BLaER1 treated with 17β-estradiol and CSF1 and Interleukin-3, amounts not matched to agents 10 nM and 100 nM (cell line): Measurements from ENCODE around the gene NRGN.

ENCODE experiments used
- H3K27ac ChIP-seq, 11 experiments: shearing (Covaris generic); formaldehyde crosslinking; 2 replicates each; pipeline ENCODE4 v1.8.1; 2022
- H3K27me3 ChIP-seq, 11 experiments: shearing (Covaris generic); formaldehyde crosslinking; 2 replicates each; pipeline ENCODE4 v1.8.1; 2022
- H3K36me3 ChIP-seq, 11 experiments: shearing (Covaris generic); formaldehyde crosslinking; 2 replicates each; pipeline ENCODE4 v1.8.1; 2022
- H3K4me1 ChIP-seq, 10 experiments: shearing (Covaris generic); formaldehyde crosslinking; 2 replicates each; pipeline ENCODE4 v1.8.1; 2022
- H3K4me2 ChIP-seq, 11 experiments: shearing (Covaris generic); formaldehyde crosslinking; 2 replicates each; pipeline ENCODE4 v1.8.1; 2022
- H3K4me3 ChIP-seq, 10 experiments: shearing (Covaris generic); formaldehyde crosslinking; 2 replicates each; pipeline ENCODE4 v1.8.1; 2022
- H3K9ac ChIP-seq, 11 experiments: shearing (Covaris generic); formaldehyde crosslinking; 2 replicates each; pipeline ENCODE4 v1.8.1; 2022
- H3K9me3 ChIP-seq, 11 experiments: shearing (Covaris generic); formaldehyde crosslinking; replicated peaks in 1 of 11; 2 replicates each; pipeline ENCODE4 v1.8.1; 2022
- H4K20me1 ChIP-seq, 11 experiments: shearing (Covaris generic); formaldehyde crosslinking; 2 replicates each; pipeline ENCODE4 v1.8.1; 2022
- Cebpa-rat ChIP-seq, 11 experiments: shearing (Covaris generic); IDR thresholded peaks; 2 replicates each; pipeline ENCODE4 v1.8.1; 2022

NRGN gene

GRCh38 chr11:124751391-124751740 lies 11.6 kb downstream of the NRGN start:
- H3K4me2 ChIP-seq: peak overlapping the region in 1 of 11 experiments; percentile 87; a peak in 1 of 22 replicates
- H3K9ac ChIP-seq: no peak overlapping the region
- H3K27ac ChIP-seq: no peak overlapping the region
- peaks cover 26 to 74% (median 51%) of the 10 kb centered on the region in 10 experiments for H3K4me1 ChIP-seq
- no peak for TF ChIP-seq Cebpa-rat (IDR thresholded peaks at IDR 0.05)
- H4K20me1 ChIP-seq: peaks cover 0 to 7% (median 0%) of the 10 kb centered on the region in 11 experiments; a peak in 2 of 22 replicates
- no peak overlapping the region for H3K4me3 ChIP-seq
- peaks cover 0 to 22% (median 0%) of the 10 kb centered on the region in 11 experiments; a peak in 4 of 22 replicates for H3K36me3 ChIP-seq
- H3K9me3 ChIP-seq: no peaks in the 10 kb centered on the region
- H3K27me3 ChIP-seq: no peaks in the 10 kb centered on the region

- no peak for TF ChIP-seq Cebpa-rat (IDR thresholded peaks at IDR 0.05)
- H3K9me3 ChIP-seq: no peaks in the 10 kb centered on the region
- no peaks in the 10 kb centered on the region for H3K27me3 ChIP-seq
- no peak within 1 kb of the TSS; a peak in 1 of 22 replicates for H3K27ac ChIP-seq
- peaks cover 21 to 70% (median 50%) of the 10 kb centered on the region in 10 experiments for H3K4me1 ChIP-seq
- H3K4me2 ChIP-seq: peak within 1 kb of the TSS; percentile 27 to 87 (median 54)
- no peak within 1 kb of the TSS for H3K9ac ChIP-seq
- no peak within 1 kb of the TSS for H3K4me3 ChIP-seq
- peaks cover 0 to 23% (median 0%) of the 10 kb centered on the region in 11 experiments; a peak in 4 of 22 replicates for H3K36me3 ChIP-seq
- H4K20me1 ChIP-seq: peaks cover 0 to 7% (median 0%) of the 10 kb centered on the region in 11 experiments; a peak in 3 of 22 replicates
Observed at GRCh38 chr11:124751741-124752470, 12.2 kb downstream of the NRGN start, which contains the start of gene VSIG2. VSIG2 (minus strand) TSS chr11:124752255; CDS start chr11:124752137, 118 bp downstream.

- H3K36me3 ChIP-seq: peaks cover 0 to 23% (median 0%) of the 10 kb centered on the region in 11 experiments; a peak in 4 of 22 replicates
- no peak overlapping the region for H3K4me3 ChIP-seq
- no peak overlapping the region; a peak in 1 of 22 replicates for H3K27ac ChIP-seq
- H3K4me2 ChIP-seq: peak overlapping the region; percentile 27 to 87 (median 54)
- no peak for TF ChIP-seq Cebpa-rat (IDR thresholded peaks at IDR 0.05)
- H3K27me3 ChIP-seq: no peaks in the 10 kb centered on the region
- H3K9ac ChIP-seq: no peak overlapping the region
- peaks cover 22 to 67% (median 47%) of the 10 kb centered on the region in 10 experiments for H3K4me1 ChIP-seq
- no peaks in the 10 kb centered on the region for H3K9me3 ChIP-seq
- H4K20me1 ChIP-seq: peaks cover 0 to 11% (median 0%) of the 10 kb centered on the region in 11 experiments; a peak in 3 of 22 replicates
Observed at GRCh38 chr11:124752471-124753102, 12.8 kb downstream of the NRGN start.

- peaks cover 0 to 23% (median 0%) of the 10 kb centered on the region in 11 experiments; a peak in 4 of 22 replicates for H3K36me3 ChIP-seq
- peak overlapping the region in 10 of 11 experiments; percentile 27 to 87 (median 60); a peak in 18 of 22 replicates for H3K4me2 ChIP-seq
- H3K4me3 ChIP-seq: no peak overlapping the region
- H3K27ac ChIP-seq: no peak overlapping the region; a peak in 1 of 22 replicates
- H4K20me1 ChIP-seq: peaks cover 0 to 13% (median 0%) of the 10 kb centered on the region in 11 experiments; a peak in 3 of 22 replicates
- H3K4me1 ChIP-seq: peaks cover 24 to 67% (median 47%) of the 10 kb centered on the region in 10 experiments
- H3K9ac ChIP-seq: no peak overlapping the region
- H3K9me3 ChIP-seq: no peaks in the 10 kb centered on the region
- TF ChIP-seq Cebpa-rat (IDR thresholded peaks at IDR 0.05): no peak
- H3K27me3 ChIP-seq: no peaks in the 10 kb centered on the region
Observed at GRCh38 chr11:124753205-124753604, 13.5 kb downstream of the NRGN start.

GRCh38 chr11:124753624-124754023 lies 13.9 kb downstream of the NRGN start:
- Histone ChIP-seq H3K9me3 (no peaks in the 10 kb centered on the region), H3K27me3 (no peaks in the 10 kb centered on the region; a peak in 1 of 22 replicates), H3K4me3 (no peak overlapping the region), H4K20me1 (peaks cover 0 to 14% (median 0%) of the 10 kb centered on the region in 11 experiments; a peak in 2 of 22 replicates), H3K9ac (no peak overlapping the region), H3K4me2 (peak overlapping the region in 9 of 11 experiments; percentile 27 to 87 (median 67); a peak in 15 of 22 replicates), H3K4me1 (peaks cover 28 to 67% (median 47%) of the 10 kb centered on the region in 10 experiments), H3K36me3 (peaks cover 0 to 23% (median 0%) of the 10 kb centered on the region in 11 experiments; a peak in 4 of 22 replicates), H3K27ac (no peak overlapping the region)
- no peak for TF ChIP-seq Cebpa-rat (IDR thresholded peaks at IDR 0.05)

GRCh38 chr11:124754309-124754708 lies 14.6 kb downstream of the NRGN start:
- H3K4me1 ChIP-seq: peaks cover 35 to 67% (median 49%) of the 10 kb centered on the region in 10 experiments
- H3K27ac ChIP-seq: no peak overlapping the region
- peaks cover 0 to 14% (median 0%) of the 10 kb centered on the region in 11 experiments; a peak in 3 of 22 replicates for H4K20me1 ChIP-seq
- TF ChIP-seq Cebpa-rat (IDR thresholded peaks at IDR 0.05): no peak
- peaks cover 0 to 23% (median 0%) of the 10 kb centered on the region in 11 experiments; a peak in 4 of 22 replicates for H3K36me3 ChIP-seq
- H3K4me3 ChIP-seq: no peak overlapping the region
- no peak overlapping the region for H3K9ac ChIP-seq
- H3K9me3 ChIP-seq: peaks cover 0 to 3% (median 0%) of the 10 kb centered on the region in 11 experiments; a peak in 1 of 22 replicates
- H3K27me3 ChIP-seq: peaks cover 0 to 7% (median 0%) of the 10 kb centered on the region in 11 experiments; a peak in 7 of 22 replicates
- H3K4me2 ChIP-seq: peak overlapping the region in 1 of 11 experiments; percentile 69; a peak in 1 of 22 replicates

GRCh38 chr11:124754710-124755109 lies 15.0 kb downstream of the NRGN start:
- Histone ChIP-seq H3K9ac (no peak overlapping the region), H3K27ac (no peak overlapping the region), H4K20me1 (peaks cover 0 to 14% (median 0%) of the 10 kb centered on the region in 11 experiments; a peak in 3 of 22 replicates), H3K27me3 (peaks cover 0 to 11% (median 0%) of the 10 kb centered on the region in 11 experiments; a peak in 7 of 22 replicates), H3K36me3 (peaks cover 0 to 23% (median 0%) of the 10 kb centered on the region in 11 experiments; a peak in 4 of 22 replicates), H3K4me1 (peaks cover 39 to 67% (median 51%) of the 10 kb centered on the region in 10 experiments), H3K9me3 (peaks cover 0 to 7% (median 0%) of the 10 kb centered on the region in 11 experiments; a peak in 1 of 22 replicates), H3K4me2 (no peak overlapping the region), H3K4me3 (no peak overlapping the region)
- no peak for TF ChIP-seq Cebpa-rat (IDR thresholded peaks at IDR 0.05)

- H3K4me1 ChIP-seq: peaks cover 52 to 70% (median 57%) of the 10 kb centered on the region in 10 experiments
- peaks cover 0 to 25% (median 0%) of the 10 kb centered on the region in 11 experiments; a peak in 8 of 22 replicates for H3K27me3 ChIP-seq
- H3K9me3 ChIP-seq: peaks cover 0 to 9% (median 0%) of the 10 kb centered on the region in 11 experiments; a peak in 1 of 22 replicates
- no peak for TF ChIP-seq Cebpa-rat (IDR thresholded peaks at IDR 0.05)
- H3K4me3 ChIP-seq: no peak overlapping the region
- no peak overlapping the region for H3K4me2 ChIP-seq
- peaks cover 0 to 15% (median under 1%) of the 10 kb centered on the region in 11 experiments; a peak in 4 of 22 replicates for H4K20me1 ChIP-seq
- no peak overlapping the region for H3K9ac ChIP-seq
- H3K27ac ChIP-seq: no peak overlapping the region
- peaks cover 0 to 23% (median 0%) of the 10 kb centered on the region in 11 experiments; a peak in 4 of 22 replicates for H3K36me3 ChIP-seq
Observed at GRCh38 chr11:124756033-124756752, 16.5 kb downstream of the NRGN start.
